K562 (cell line): ENCODE results near the gene THOP1. TPM values are rescaled to one million over a fixed set of nuclear protein-coding genes. Genes with fewer than 3 reads are reported as not detected.

Source experiments
- ATAC-seq: fragments of 200-7000 bp; cut with Tn5 transposase; 3 replicates; pipeline ENCODE4 v1.9.1; 2020; ENCODE audit warnings: moderate library complexity
- BruUV-seq: library from RNA; stranded (reverse); fragments of 400-500 nt; replicated peaks from 2 replicates; lab custom pipeline; 2021; lab: Mats Ljungman, UMichigan
- CTCF ChIA-PET: fragments of 300-600 bp; formaldehyde crosslinking; extraction: SDS; loops from one replicate; lab custom pipeline; 2021; ENCODE audit warnings: low intra/inter-chr PET ratio; lab: Yijun Ruan, JAX
- POLR2A ChIA-PET: fragments of 300-600, 350-650 bp; sonication (Branson Sonifier 250); formaldehyde crosslinking; extraction: SDS; loops from one replicate; lab custom pipeline; 2021; ENCODE audit warnings: antibody characterized with exemption, inconsistent platforms; lab: Yijun Ruan, JAX
- DNase-seq, 4 experiments: peaks; one replicate each; pipeline versions ENCODE4 v3.0.0 to v3.0.0-alpha.2; 2011 to 2018; ENCODE audit warnings: low spot score in 3 of 4, mixed read lengths in 3 of 4; ENCODE audit errors: extremely low read depth in 1 of 4
- FAIRE-seq: peaks from 2 replicates; lab custom pipeline; 2011; peaks lifted over from hg19 to GRCh38; lab: Jason Lieb, UNC
- H2AFZ ChIP-seq: 2 replicates; pipeline ENCODE4 v1.6.0; 2011; ENCODE audit warnings: low read depth, low read length, control low read depth, inconsistent platforms
- H3K27ac ChIP-seq: fragments of 200-600 bp; 3 replicates; pipeline ENCODE4 v1.8.0; 2011; ENCODE audit warnings: low read depth, mild to moderate bottlenecking, control low read depth, inconsistent platforms, low read length, moderate library complexity, mixed read lengths; ENCODE audit errors: extremely low read depth
- H3K27me3 ChIP-seq, 2 experiments: fragments of 300-600 bp in 1 of 2; 2 replicates in 1 of 2; 3 replicates in 1 of 2; pipeline versions ENCODE4 v1.6.0 to v1.8.0; 2011; ENCODE audit warnings: inconsistent platforms in 2 of 2, low read length in 2 of 2, mild to moderate bottlenecking in 1 of 2, mixed read lengths in 1 of 2, moderate library complexity in 1 of 2; ENCODE audit not compliant: control insufficient read depth in 2 of 2, insufficient read depth in 2 of 2
- H3K36me3 ChIP-seq: fragments of 300-600 bp; 3 replicates; pipeline ENCODE4 v1.8.0; 2011; ENCODE audit warnings: mild to moderate bottlenecking, low read length, inconsistent platforms; ENCODE audit not compliant: control insufficient read depth, insufficient read depth
- H3K4me1 ChIP-seq, 2 experiments: fragments of 200-600 bp in 1 of 2; replicated peaks in 1 of 2; 2 replicates in 1 of 2; 3 replicates in 1 of 2; pipeline versions ENCODE4 v1.5.1 to v1.8.0; 2011; ENCODE audit warnings: inconsistent platforms in 2 of 2, low read length in 2 of 2, mild to moderate bottlenecking in 1 of 2, mixed read lengths in 1 of 2, moderate library complexity in 1 of 2; ENCODE audit not compliant: control insufficient read depth in 2 of 2, insufficient read depth in 2 of 2
- H3K4me2 ChIP-seq: 2 replicates; pipeline ENCODE4 v1.6.1; 2011; ENCODE audit warnings: low read length, control low read depth, inconsistent platforms, mixed read lengths; ENCODE audit not compliant: insufficient read depth
- H3K4me3 ChIP-seq: fragments of 200-600 bp; sonication (generic), shearing (Covaris generic); 2 replicates; pipeline ENCODE4 v1.5.1; 2016; ENCODE audit warnings: control low read depth, inconsistent platforms
- H3K79me2 ChIP-seq: fragments of 200-600 bp; 3 replicates; pipeline ENCODE4 v1.8.0; 2011; ENCODE audit warnings: low read length, inconsistent platforms; ENCODE audit not compliant: control insufficient read depth, insufficient read depth
- H3K9ac ChIP-seq, 2 experiments: 2 replicates each; pipeline versions ENCODE4 v1.6.0 to v1.6.1; 2011; ENCODE audit warnings: low read depth in 2 of 2, low read length in 2 of 2, control low read depth in 1 of 2, inconsistent platforms in 1 of 2, mild to moderate bottlenecking in 1 of 2, mixed read lengths in 1 of 2; ENCODE audit not compliant: insufficient read depth in 1 of 2
- H3K9me1 ChIP-seq: one replicate; pipeline ENCODE4 v1.6.0; 2011; ENCODE audit warnings: inconsistent platforms, mild to moderate bottlenecking, low read length, moderate library complexity; ENCODE audit not compliant: control insufficient read depth, insufficient read depth
- H3K9me3 ChIP-seq: replicated peaks from 2 replicates; pipeline ENCODE4 v1.5.1; 2011; ENCODE audit warnings: low read depth, low read length, inconsistent platforms; ENCODE audit not compliant: control insufficient read depth, insufficient read depth
- H4K20me1 ChIP-seq: replicated peaks from 2 replicates; pipeline ENCODE4 v1.6.1; 2011; ENCODE audit warnings: low read length, inconsistent platforms, mixed read lengths; ENCODE audit not compliant: control insufficient read depth, insufficient read depth
- ADNP ChIP-seq: fragments of 200-800 bp; sonication (Bioruptor generic); IDR thresholded peaks from 2 replicates; pipeline ENCODE4 v1.6.1; 2016; ENCODE audit warnings: missing genetic modification characterization, missing compliant biosample characterization
- CBX1 ChIP-seq: sonication (generic); IDR thresholded peaks from 2 replicates; pipeline ENCODE4 v1.6.1; 2016; ENCODE audit warnings: antibody characterized with exemption, low read depth, mild to moderate bottlenecking
- CLOCK ChIP-seq: fragments of 250-450 bp; sonication (Bioruptor Pico); IDR thresholded peaks from 2 replicates; pipeline ENCODE4 v1.4.0; 2020; ENCODE audit warnings: mild to moderate bottlenecking, moderate library complexity, borderline replicate concordance
- FOXK2 ChIP-seq, 2 experiments: fragments of 450-650 bp; IDR thresholded peaks in 1 of 2; conservative IDR thresholded peaks in 1 of 2; 2 replicates each; pipeline ENCODE4 v1.6.1; 2016; ENCODE audit warnings: low read depth in 2 of 2, mild to moderate bottlenecking in 1 of 2
- MLLT1 ChIP-seq, 2 experiments: fragments of 450-650 bp; IDR thresholded peaks; 2 replicates each; pipeline ENCODE4 v1.6.1; 2016
- SMC3 ChIP-seq: conservative IDR thresholded peaks from 2 replicates; pipeline ENCODE4 v1.6.1; 2011; ENCODE audit warnings: low read depth, low read length, improper control_type of control experiment; ENCODE audit not compliant: insufficient read depth
- SRSF9 ChIP-seq: fragments of 200-400 bp; formaldehyde crosslinking; IDR thresholded peaks from 2 replicates; pipeline ENCODE4 v1.6.1; 2017; ENCODE audit warnings: low read depth, low read length, borderline replicate concordance
- STAG1 ChIP-seq: sonication (generic); formaldehyde crosslinking; IDR thresholded peaks from 2 replicates; pipeline ENCODE4 v1.5.0; 2020; ENCODE audit warnings: missing genetic modification reagents, borderline replicate concordance
- TBL1XR1 ChIP-seq, 2 experiments: IDR thresholded peaks; 2 replicates each; pipeline ENCODE4 v1.6.1; 2012; ENCODE audit warnings: improper control_type of control experiment in 2 of 2, low read length in 2 of 2, mild to moderate bottlenecking in 1 of 2
- UBTF ChIP-seq, 2 experiments: IDR thresholded peaks; 2 replicates each; pipeline ENCODE4 v1.6.1; 2012; ENCODE audit warnings: improper control_type of control experiment in 2 of 2, low read depth in 2 of 2, low read length in 2 of 2, borderline replicate concordance in 1 of 2
- WGBS: fragments of 100-300 bp; shearing (Covaris generic); methylation state at CpG from one replicate; pipeline ENCODE4 v1.1.6; 2016; ENCODE audit warnings: low coverage, mixed read lengths; ENCODE audit not compliant: insufficient coverage; ENCODE audit errors: missing lambda C conversion rate; 5-methylcytosine and 5-hydroxymethylcytosine counted together
- in situ Hi-C: fragments of 300-500 bp; cut with MboI; formaldehyde crosslinking; loops from 4 replicates; pipeline ENCODE4 v1.15.0; 2018; ENCODE audit warnings: inconsistent platforms, mixed read lengths
- intact Hi-C: fragments of 100-400 bp; cut with micrococcal nuclease; formaldehyde crosslinking; loops from 2 replicates; pipeline ENCODE4 v1.14.2; 2022
- polyA plus RNA-seq, 8 experiments: library from polyadenylated mRNA; depleted of rRNA in 4 of 8; stranded (reverse) in 5 of 8; unstranded in 3 of 8; fragments of >200 nt; fragmentation: Nextera tagmentation in 2 of 8; fragmentation: Illumina TruSeq in 1 of 8; extraction: Ambion mirVana in 2 of 8; extraction: Trizol in 1 of 8; gene quantifications; 2 replicates each; pipeline versions ENCODE4 v1.2.1 to v1.2.3, GENCODE V29; 2011 to 2014; ENCODE audit warnings: inconsistent platforms in 1 of 8, missing spikeins in 1 of 8
- total RNA-seq, 7 experiments: library from RNA; depleted of rRNA in 6 of 7; stranded (reverse); fragments of >200 nt in 6 of 7; fragmentation: Illumina TruSeq in 2 of 7; extraction: Trizol in 2 of 7; gene quantifications; 2 replicates each; pipeline versions ENCODE4 v1.2.1 to v1.2.3, GENCODE V29; 2011 to 2021; ENCODE audit warnings: low replicate concordance in 1 of 7

THOP1 gene
- total and polyA plus RNA-seq, 9 of the 15 experiments (the other 6 are each of a cell fraction or from before 2014, with no cell fraction given), result 1.3 to 255 (median 96.1) TPM

GRCh38 chr19:2782329-2782935, 2.9 kb upstream of the THOP1 start (continued):
- TF ChIP-seq ADNP (tag), result peak; percentile 78
- TF ChIP-seq CLOCK (CRISPR knock-in tag), result no peak
- 0 out of 2 replicates have a peak, but pooled peaks have one; percentile 29 for TF ChIP-seq STAG1 (CRISPR knock-in tag)

- DNase-seq (peak; percentile 90 to 99 (median 94)), FAIRE-seq (peak; percentile 99), ATAC-seq (peak; percentile 87)
- Histone ChIP-seq H3K4me1 (peaks cover 13 to 51% of the 10 kb centered on the region in 2 experiments; a peak in 4 of 5 replicates), H3K36me3 (peaks cover 53% of the 10 kb centered on the region; the same call in 2 of the 3 replicates), H3K4me2 (peak within 1 kb of the TSS; percentile 95), H3K9me3 (no peaks in the 10 kb centered on the region), H3K9ac (peak within 1 kb of the TSS; percentile 98 to 99), H4K20me1 (peaks cover 12% of the 10 kb centered on the region), H3K79me2 (peaks cover 79% of the 10 kb centered on the region), H3K9me1 (no peaks in the 10 kb centered on the region), H3K4me3 (peak within 1 kb of the TSS; percentile 95), H3K27me3 (no peaks in the 10 kb centered on the region), H2AFZ (peak within 1 kb of the TSS; percentile 86), H3K27ac (peak within 1 kb of the TSS; percentile 93)
- in situ Hi-C loops (no loop called here), intact Hi-C loops (loop anchor here (1.0 kb wide), 1 partner anchor 43 kb away; the partner anchor contains the start of gene SLC39A3)
- under 1% methylated on average over 56 of the region's 68 CpGs for WGBS
- no TSS peak for BruUV-seq
- POLR2A ChIA-PET, result interaction anchor here (0.7 to 1.0 kb wide), 6 partner anchors 8 to 297 kb away, joined by 3 to 5 read pairs (median 4); no protein-coding TSS in a partner anchor
- CTCF ChIA-PET, result interaction anchor here (0.8 kb wide), 1 partner anchor 307 kb away, joined by 4 read pairs; the partner anchor contains the start of gene GADD45B
- TF ChIP-seq UBTF (IDR thresholded peaks at IDR 0.05; ENCODE audit: borderline replicate concordance in 1 of 2, low read depth in 2 of 2, low read length in 2 of 2) (no peak), MLLT1 (IDR thresholded peaks at IDR 0.05) (no peak), TBL1XR1 (IDR thresholded peaks at IDR 0.05; ENCODE audit: low read length in 2 of 2) (peak; percentile 71 to 80), SMC3 (0 out of 2 replicates have a peak, but pooled peaks have one; percentile 22), CBX1 (peak; percentile 79; the same call in 1 of the 2 replicates), FOXK2 (conservative IDR thresholded peaks at IDR 0.05 in 1 of 2, IDR thresholded peaks at IDR 0.05 in 1 of 2; ENCODE audit: low read depth in 2 of 2) (peak; percentile 67 to 84; a peak in 3 of 4 replicates), SRSF9 (no peak)
These were observed 2.1 kb upstream of the THOP1 start, which contains the start of gene SGTA for GRCh38 chr19:2782936-2783780. TSS of gene SGTA (minus strand) at chr19:2783273. CDS start at chr19:2769068, 14,205 bp downstream.
